Skeletal muscle satellite cell (primary cell): ENCODE results near the gene KRTAP5-9.

Experiments
- H3K27me3 ChIP-seq: 2 replicates; pipeline ENCODE4 v1.7.0; 2013; ENCODE audit warnings: low read length; ENCODE audit not compliant: control insufficient read depth, insufficient read depth
- H3K36me3 ChIP-seq: 2 replicates; pipeline ENCODE4 v1.7.0; 2013; ENCODE audit warnings: mild to moderate bottlenecking, control low read depth, low read length; ENCODE audit not compliant: insufficient read depth
- H3K4me1 ChIP-seq: 2 replicates; pipeline ENCODE4 v1.7.0; 2013; ENCODE audit warnings: low read length; ENCODE audit not compliant: control insufficient read depth, insufficient read depth
- H3K4me2 ChIP-seq: 2 replicates; pipeline ENCODE4 v1.7.0; 2013; ENCODE audit warnings: mild to moderate bottlenecking, low read length
- H3K4me3 ChIP-seq: 2 replicates; pipeline ENCODE4 v1.7.0; 2013; ENCODE audit warnings: low read length
- H3K9ac ChIP-seq: 2 replicates; pipeline ENCODE4 v1.7.0; 2013; ENCODE audit warnings: mild to moderate bottlenecking, low read depth, low read length, moderate library complexity
- H3K9me3 ChIP-seq: replicated peaks from 2 replicates; pipeline ENCODE4 v1.7.0; 2013; ENCODE audit warnings: mild to moderate bottlenecking, control low read depth, low read length

Gene KRTAP5-9

DNA sequence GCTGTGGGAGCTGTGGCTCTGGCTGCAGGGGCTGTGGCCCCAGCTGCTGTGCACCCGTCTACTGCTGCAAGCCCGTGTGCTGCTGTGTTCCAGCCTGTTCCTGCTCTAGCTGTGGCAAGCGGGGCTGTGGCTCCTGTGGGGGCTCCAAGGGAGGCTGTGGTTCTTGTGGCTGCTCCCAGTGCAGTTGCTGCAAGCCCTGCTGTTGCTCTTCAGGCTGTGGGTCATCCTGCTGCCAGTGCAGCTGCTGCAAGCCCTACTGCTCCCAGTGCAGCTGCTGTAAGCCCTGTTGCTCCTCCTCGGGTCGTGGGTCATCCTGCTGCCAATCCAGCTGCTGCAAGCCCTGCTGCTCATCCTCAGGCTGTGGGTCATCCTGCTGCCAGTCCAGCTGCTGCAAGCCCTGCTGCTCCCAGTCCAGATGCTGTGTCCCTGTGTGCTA is 514 bp downstream of the KRTAP5-9 start:
- Histone ChIP-seq H3K4me2 (no peak overlapping the region), H3K4me3 (no peak overlapping the region), H3K27me3 (peaks cover 29% of the 10 kb centered on the region), H3K36me3 (no peaks in the 10 kb centered on the region), H3K4me1 (no peaks in the 10 kb centered on the region), H3K9me3 (no peaks in the 10 kb centered on the region), H3K9ac (no peak overlapping the region)

- Histone ChIP-seq H3K27me3 (peaks cover 33% of the 10 kb centered on the region), H3K9me3 (no peaks in the 10 kb centered on the region), H3K4me3 (no peak overlapping the region), H3K4me1 (no peaks in the 10 kb centered on the region), H3K36me3 (no peaks in the 10 kb centered on the region), H3K4me2 (no peak overlapping the region), H3K9ac (no peak overlapping the region)
Observed at GRCh38 chr11:71551711-71552110, 3.5 kb downstream of the KRTAP5-9 start.

GRCh38 chr11:71554996-71555395 is 6.8 kb downstream of the KRTAP5-9 start:
- no peaks in the 10 kb centered on the region for H3K9me3 ChIP-seq
- H3K4me2 ChIP-seq = no peak overlapping the region
- no peaks in the 10 kb centered on the region for H3K4me1 ChIP-seq
- H3K9ac ChIP-seq = no peak overlapping the region
- no peaks in the 10 kb centered on the region for H3K36me3 ChIP-seq
- peaks cover 30% of the 10 kb centered on the region for H3K27me3 ChIP-seq
- H3K4me3 ChIP-seq = no peak overlapping the region

DNA sequence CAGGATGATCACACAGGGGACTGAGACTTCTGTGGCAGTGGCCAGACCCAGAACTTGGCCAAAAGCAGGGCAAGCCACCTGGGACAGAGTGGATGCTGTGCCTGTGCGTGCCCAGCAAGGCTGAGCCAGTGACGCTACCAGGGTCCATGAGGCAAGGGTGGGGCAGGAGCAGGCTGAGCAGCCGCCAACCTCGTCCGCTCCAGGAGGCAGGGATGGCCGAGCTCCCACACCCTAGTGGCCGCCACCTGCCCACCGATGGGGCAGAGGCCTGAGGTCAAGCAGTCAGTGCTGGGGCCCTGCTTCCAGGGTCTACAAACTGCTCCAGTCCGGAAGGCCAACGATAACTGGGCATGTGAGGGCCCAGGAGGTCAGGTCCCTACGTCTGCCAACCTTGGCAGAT is 7.3 kb downstream of the KRTAP5-9 start:
- no peaks in the 10 kb centered on the region for H3K36me3 ChIP-seq
- H3K9me3 ChIP-seq = no peaks in the 10 kb centered on the region
- H3K9ac ChIP-seq = no peak overlapping the region
- H3K4me3 ChIP-seq = no peak overlapping the region
- no peaks in the 10 kb centered on the region for H3K4me1 ChIP-seq
- H3K27me3 ChIP-seq = peaks cover 25% of the 10 kb centered on the region
- H3K4me2 ChIP-seq = no peak overlapping the region

GRCh38 chr11:71556018-71556417 is 7.8 kb downstream of the KRTAP5-9 start:
- Histone ChIP-seq H3K36me3 (no peaks in the 10 kb centered on the region), H3K4me2 (no peak overlapping the region), H3K4me3 (no peak overlapping the region), H3K4me1 (no peaks in the 10 kb centered on the region), H3K9ac (no peak overlapping the region), H3K27me3 (peaks cover 28% of the 10 kb centered on the region), H3K9me3 (no peaks in the 10 kb centered on the region)

GRCh38 chr11:71557257-71557656 is 9.0 kb downstream of the KRTAP5-9 start:
- Histone ChIP-seq H3K4me1 (no peaks in the 10 kb centered on the region), H3K9ac (no peak overlapping the region)

DNA sequence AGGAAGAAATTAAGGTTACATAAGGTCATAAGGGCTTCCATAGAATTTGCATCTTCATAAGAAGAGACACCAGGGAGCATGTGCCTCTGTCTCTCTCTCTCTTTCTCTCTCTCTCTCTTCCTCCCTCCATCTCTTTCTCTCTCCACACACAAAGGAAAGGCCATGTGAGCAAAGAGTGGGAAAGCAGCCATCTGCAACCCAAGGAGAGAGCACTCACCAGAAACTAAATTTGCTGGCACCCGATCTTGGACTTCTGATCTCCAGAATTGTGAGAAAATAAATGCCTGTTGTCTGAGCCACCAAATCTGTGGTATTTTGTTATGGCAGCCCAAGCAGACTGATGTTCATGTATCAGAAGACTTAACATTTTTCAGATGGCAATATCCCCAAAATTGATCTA is 10.8 kb downstream of the KRTAP5-9 start:
- H3K36me3 ChIP-seq = no peaks in the 10 kb centered on the region
- H3K4me3 ChIP-seq = no peak overlapping the region
- no peaks in the 10 kb centered on the region for H3K9me3 ChIP-seq
- no peaks in the 10 kb centered on the region for H3K4me1 ChIP-seq
- H3K4me2 ChIP-seq = no peak overlapping the region
- peaks cover 38% of the 10 kb centered on the region for H3K27me3 ChIP-seq
- H3K9ac ChIP-seq = no peak overlapping the region

More at GRCh38 chr11:71557257-71557656, 9.0 kb downstream of the KRTAP5-9 start:
- H3K36me3 ChIP-seq = no peaks in the 10 kb centered on the region
- H3K4me2 ChIP-seq = no peak overlapping the region
- H3K27me3 ChIP-seq = peaks cover 23% of the 10 kb centered on the region
- no peaks in the 10 kb centered on the region for H3K9me3 ChIP-seq
- no peak overlapping the region for H3K4me3 ChIP-seq

DNA sequence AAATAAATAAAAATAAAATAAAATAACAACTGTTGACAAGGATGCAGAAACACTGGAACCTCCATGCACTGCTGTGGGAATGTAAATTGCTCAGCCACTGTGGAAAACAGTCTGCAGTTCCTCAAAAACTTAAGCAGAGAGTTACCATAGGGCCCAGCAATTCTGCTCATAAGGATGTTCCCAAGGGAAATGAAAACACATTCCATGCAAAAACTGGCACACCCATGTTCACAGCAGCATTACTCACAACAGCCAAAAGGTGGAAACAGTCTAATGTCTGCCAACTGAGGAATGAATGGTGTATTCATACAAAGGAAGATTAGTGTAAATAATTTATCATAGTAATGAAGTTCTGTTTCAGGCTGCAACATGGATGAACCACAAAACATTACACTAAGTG is 13.9 kb downstream of the KRTAP5-9 start:
- no peaks in the 10 kb centered on the region for H3K36me3 ChIP-seq
- H3K27me3 ChIP-seq = peaks cover 47% of the 10 kb centered on the region
- no peaks in the 10 kb centered on the region for H3K4me1 ChIP-seq
- H3K4me2 ChIP-seq = no peak overlapping the region
- H3K9ac ChIP-seq = no peak overlapping the region
- no peaks in the 10 kb centered on the region for H3K9me3 ChIP-seq
- H3K4me3 ChIP-seq = no peak overlapping the region

DNA sequence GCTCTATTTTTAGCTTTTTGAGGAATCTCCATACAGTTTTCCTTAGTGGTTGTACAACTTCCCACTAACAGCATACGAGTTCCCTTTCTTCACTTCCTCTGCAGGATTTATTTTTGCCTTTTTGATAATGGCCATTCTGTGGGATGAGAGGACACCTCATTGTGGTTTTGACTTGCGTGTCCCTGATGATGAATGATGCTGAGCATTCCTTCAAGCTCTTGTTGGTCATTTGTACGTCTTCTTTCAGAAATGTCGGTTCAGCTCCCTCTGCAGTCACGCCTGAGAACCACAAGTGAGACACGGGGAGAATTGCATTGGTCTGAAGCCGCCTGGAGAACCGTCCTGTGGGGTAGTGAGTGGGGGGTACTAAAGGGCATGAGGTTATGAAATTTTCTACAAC is 15.2 kb downstream of the KRTAP5-9 start:
- Histone ChIP-seq H3K4me1 (no peaks in the 10 kb centered on the region), H3K36me3 (no peaks in the 10 kb centered on the region)

DNA sequence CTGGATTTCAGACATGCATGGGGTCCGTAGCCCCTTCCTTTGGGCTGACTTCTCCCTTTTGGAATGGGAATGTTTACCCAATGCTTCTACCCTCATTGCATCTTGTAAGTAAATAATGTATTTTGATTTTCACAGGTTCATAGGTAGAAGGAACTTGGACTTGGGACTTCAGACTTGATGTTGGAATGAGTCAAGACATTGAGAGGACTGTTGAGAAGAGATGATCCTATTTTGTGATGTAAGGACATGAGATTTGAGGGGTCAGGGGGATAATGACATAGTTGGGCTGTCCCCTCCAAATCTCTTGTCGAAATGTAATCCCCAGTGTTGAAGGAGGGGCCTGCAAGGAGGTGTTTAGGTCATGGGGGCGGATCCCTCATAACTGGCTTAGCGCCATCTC is 16.2 kb downstream of the KRTAP5-9 start:
- H3K9ac ChIP-seq = no peak overlapping the region
- H3K4me1 ChIP-seq = no peaks in the 10 kb centered on the region
- H3K4me3 ChIP-seq = no peak overlapping the region
- no peak overlapping the region for H3K4me2 ChIP-seq
- peaks cover 50% of the 10 kb centered on the region for H3K27me3 ChIP-seq
- no peaks in the 10 kb centered on the region for H3K9me3 ChIP-seq
- H3K36me3 ChIP-seq = no peaks in the 10 kb centered on the region

More for the DNA sequence above, 15.2 kb downstream of the KRTAP5-9 start:
- Histone ChIP-seq H3K4me2 (no peak overlapping the region), H3K27me3 (peaks cover 52% of the 10 kb centered on the region), H3K9me3 (no peaks in the 10 kb centered on the region), H3K4me3 (no peak overlapping the region), H3K9ac (no peak overlapping the region)

DNA sequence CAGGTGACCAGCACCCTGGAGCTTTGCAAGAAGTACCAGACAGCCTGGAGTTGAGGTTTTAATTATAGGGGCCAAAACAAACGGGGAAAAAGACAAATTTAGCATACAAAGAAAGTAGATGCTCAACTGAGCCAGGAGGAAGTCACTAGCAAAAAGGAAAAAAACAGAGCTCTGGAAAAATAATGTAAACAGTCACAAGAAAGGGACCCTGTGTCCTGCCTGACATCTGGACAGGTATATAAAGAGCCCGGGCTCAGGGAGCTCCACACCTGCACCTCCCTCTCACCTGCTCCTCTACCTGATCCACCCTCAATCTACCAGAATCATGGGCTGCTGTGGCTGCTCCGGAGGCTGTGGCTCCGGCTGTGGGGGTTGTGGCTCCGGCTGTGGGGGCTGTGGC is 17.0 kb downstream of the KRTAP5-9 start, which contains the start of gene KRTAP5-10:
TSS of gene KRTAP5-10 (plus strand) at position 301 of the 400 bp plus-strand sequence. CDS start at position 326, 25 bp downstream.
- peaks cover 53% of the 10 kb centered on the region for H3K27me3 ChIP-seq

GRCh38 chr11:71566081-71566620 is 17.9 kb downstream of the KRTAP5-9 start:
- no peaks in the 10 kb centered on the region for H3K36me3 ChIP-seq
- H3K4me2 ChIP-seq = no peak overlapping the region
- H3K4me3 ChIP-seq = no peak overlapping the region
- peaks cover 54% of the 10 kb centered on the region for H3K27me3 ChIP-seq
- no peak overlapping the region for H3K9ac ChIP-seq
- H3K9me3 ChIP-seq = no peaks in the 10 kb centered on the region
- no peaks in the 10 kb centered on the region for H3K4me1 ChIP-seq

More for the DNA sequence above, 17.0 kb downstream of the KRTAP5-9 start, which contains the start of gene KRTAP5-10:
- Histone ChIP-seq H3K4me3 (no peak within 1 kb of the TSS), H3K9me3 (no peaks in the 10 kb centered on the region), H3K4me1 (no peaks in the 10 kb centered on the region), H3K4me2 (no peak within 1 kb of the TSS), H3K36me3 (no peaks in the 10 kb centered on the region), H3K9ac (no peak within 1 kb of the TSS)
